GM21529 (cell line): ENCODE results near the gene ELMOD3.
"Not testable (repeated sequence)": the region's sequence is repeated elsewhere in the genome, so short reads cannot be mapped to it uniquely, and the experiment has no call there.

Source experiments
- ATAC-seq: cut with Tn5 transposase; IDR thresholded peaks from one replicate; pipeline ENCODE4 v1.9.1; 2021; ENCODE audit not compliant: unreplicated experiment

The ELMOD3 gene

GRCh38 chr2:85354286-85355072 lies at the start of gene ELMOD3, which contains the start of gene RETSAT:
ELMOD3 (plus strand) TSS chr2:85354769; CDS start chr2:85357199, 2,430 bp downstream.
RETSAT (minus strand) TSS chr2:85354528; CDS start chr2:85354507, 21 bp downstream.
- peak; percentile 95 for ATAC-seq

- ATAC-seq, result no peak
Observed at GRCh38 chr2:85307527-85307897, 47.1 kb upstream of the ELMOD3 start.

GRCh38 chr2:85308201-85308600 lies 46.4 kb upstream of the ELMOD3 start:
- ATAC-seq, result no peak

- no peak for ATAC-seq
Observed at GRCh38 chr2:85308896-85309555, 45.5 kb upstream of the ELMOD3 start.

DNA sequence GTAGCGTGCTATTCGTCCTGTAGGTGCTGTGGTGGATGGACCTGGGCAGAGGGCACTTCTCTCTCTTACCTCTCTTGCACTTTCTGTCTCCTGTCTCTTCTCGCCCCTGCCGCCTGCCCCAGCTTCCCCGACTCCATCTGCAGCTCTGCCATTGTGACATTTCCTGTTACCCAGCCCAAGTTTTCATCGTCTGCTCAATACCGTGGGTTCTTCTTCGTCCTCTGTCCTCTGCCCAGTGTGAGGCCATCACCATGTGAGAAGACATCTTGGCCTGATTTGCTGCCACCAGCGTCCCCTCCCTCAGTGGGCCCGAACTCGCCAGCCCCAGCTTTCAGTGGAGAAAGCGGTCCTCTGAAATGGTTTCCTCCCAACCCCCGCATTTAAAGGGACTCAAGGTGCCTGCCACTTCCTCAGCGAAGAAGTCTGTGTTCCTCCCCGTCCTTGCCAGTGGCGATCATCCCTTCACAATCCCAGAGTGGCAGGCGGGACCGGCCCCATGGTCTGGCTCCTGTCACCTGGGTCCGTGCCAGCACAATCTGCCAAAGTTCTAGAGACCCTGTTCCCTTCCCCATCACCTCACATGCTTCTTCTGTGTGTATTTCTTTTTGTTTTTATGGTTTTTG lies 44.8 kb upstream of the ELMOD3 start:
- ATAC-seq, result peak; percentile 20

- peak; percentile 65 for ATAC-seq
Observed at GRCh38 chr2:85310330-85310729, 44.2 kb upstream of the ELMOD3 start.

- ATAC-seq, result no peak
Observed at GRCh38 chr2:85312404-85312803, 42.2 kb upstream of the ELMOD3 start.

DNA sequence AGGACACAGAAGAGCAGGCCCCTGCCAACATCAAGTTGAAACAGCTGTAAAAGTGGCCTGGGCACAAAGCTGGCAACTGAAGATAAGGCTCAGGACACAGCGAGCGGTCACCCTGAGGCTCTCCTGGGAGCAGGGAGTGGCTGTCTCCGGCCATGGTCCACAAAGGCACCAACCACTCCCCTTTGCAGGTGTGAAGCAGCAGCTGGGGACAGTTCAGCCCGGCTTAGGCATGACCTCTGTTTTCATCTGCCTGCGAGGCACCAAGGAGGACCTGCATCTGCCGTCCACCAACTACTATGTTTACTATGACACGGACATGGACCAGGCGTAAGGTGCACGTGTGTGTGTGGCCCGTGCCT lies 39.7 kb upstream of the ELMOD3 start:
- no peak for ATAC-seq

- not testable (repeated sequence) for ATAC-seq
Observed at GRCh38 chr2:85315921-85316320, 38.6 kb upstream of the ELMOD3 start.

GRCh38 chr2:85318222-85319074 lies 36.1 kb upstream of the ELMOD3 start:
- ATAC-seq, result peak; percentile 47

DNA sequence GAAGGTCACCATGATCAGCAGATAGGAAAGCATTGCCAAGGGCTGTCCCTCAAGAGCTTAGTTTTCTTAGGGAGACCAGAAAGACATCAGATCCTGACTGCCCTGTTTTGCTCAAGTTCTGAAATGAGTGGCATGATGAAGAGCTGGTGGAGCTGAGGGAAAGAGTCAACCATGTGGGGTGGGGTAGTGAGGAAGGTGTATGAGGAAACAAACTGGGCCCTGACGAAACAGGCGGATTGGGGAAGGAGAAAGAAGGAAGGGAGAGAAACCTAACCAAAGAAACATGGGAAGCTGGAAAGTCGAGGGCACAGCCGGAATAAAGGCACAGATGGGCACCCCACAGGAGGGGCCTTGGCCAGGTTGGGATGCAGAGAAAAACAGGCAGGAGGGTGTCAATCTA lies 34.8 kb upstream of the ELMOD3 start:
- ATAC-seq, result no peak

DNA sequence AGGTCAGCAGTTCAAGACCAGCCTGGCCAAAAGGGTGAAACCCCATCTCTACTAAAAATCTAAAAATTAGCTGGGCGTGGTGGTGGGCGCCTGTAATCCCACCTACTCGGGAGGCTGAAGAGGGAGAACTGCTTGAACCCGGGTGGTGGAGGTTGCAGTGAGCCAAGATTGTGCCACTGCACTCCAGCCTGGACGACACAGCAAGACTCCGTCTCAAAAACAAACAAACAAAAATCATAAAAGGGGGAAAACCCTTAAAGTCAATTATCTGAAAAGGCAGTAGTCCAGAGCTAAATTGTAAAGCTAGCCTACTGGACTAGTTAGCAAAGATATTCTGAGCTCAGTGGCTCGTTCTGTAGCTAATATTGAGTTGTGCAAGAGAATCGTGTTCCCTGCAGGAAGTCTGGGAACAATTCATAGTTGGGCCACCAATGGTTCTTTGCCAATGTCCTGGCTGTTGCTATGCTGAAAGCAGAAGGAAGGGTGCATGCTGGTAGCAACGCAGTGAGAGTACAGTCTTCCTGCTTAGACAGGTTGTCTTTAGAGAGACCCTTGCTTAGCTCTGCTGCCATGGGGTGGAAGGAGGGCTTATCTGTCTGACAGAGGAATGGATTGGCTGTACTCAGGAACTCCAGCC lies 31.1 kb upstream of the ELMOD3 start:
- ATAC-seq, result no peak

- not testable (repeated sequence) for ATAC-seq
Observed at GRCh38 chr2:85323988-85324367, 30.6 kb upstream of the ELMOD3 start.

GRCh38 chr2:85324639-85325465 lies 29.7 kb upstream of the ELMOD3 start:
- no peak for ATAC-seq

DNA sequence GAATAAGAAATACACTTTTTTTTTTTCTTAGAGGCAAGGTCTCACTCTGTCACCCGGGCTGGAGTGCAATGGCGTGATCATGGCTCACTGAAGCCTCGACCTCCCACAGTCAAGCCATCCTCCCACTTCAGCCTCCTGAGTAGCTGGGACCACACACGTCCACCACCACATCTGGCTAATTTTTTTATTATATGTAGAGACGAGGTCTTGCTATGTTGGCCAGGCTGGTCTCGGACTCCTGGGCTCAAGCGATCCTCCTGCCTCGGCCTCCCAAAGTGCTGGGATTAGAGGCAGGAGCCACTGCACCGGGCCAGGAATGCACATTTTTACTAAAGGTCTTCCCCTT lies 29.1 kb upstream of the ELMOD3 start:
- no peak for ATAC-seq

GRCh38 chr2:85326406-85327159 lies 28.0 kb upstream of the ELMOD3 start:
- peak; percentile 37 for ATAC-seq

DNA sequence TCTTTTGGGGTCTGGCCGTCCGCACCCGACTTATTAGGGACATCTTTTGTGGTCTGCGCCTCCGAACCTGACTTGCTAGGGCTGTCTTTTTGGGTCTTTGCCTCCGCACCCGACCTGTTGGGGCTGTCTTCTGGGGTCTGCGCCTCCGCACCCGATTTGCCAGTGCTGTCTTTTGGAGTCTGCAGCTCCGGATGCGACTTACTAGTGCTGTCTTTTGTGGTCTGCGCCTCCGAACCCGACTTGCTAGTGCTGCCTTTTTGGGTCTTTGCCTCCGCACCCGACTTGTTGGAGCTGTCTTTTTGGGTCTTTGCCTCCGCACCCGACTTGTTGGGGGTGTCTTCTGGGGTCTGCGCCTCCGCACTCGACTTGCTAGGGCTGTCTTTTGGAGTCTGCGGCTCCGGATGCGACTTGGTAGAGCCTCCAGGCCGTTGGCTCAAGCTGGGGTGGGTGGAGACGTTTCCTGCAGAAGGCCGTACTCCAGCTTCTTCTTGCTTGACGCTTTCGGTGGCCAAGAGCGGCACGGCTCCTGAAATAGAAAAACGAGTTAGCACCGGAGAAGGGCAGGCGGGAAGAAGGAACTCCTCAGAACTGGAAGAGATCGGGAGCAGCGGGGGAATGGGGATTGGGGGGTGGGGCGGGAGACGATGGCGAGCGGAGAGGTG lies 27.3 kb upstream of the ELMOD3 start:
- ATAC-seq, result peak; percentile 34

DNA sequence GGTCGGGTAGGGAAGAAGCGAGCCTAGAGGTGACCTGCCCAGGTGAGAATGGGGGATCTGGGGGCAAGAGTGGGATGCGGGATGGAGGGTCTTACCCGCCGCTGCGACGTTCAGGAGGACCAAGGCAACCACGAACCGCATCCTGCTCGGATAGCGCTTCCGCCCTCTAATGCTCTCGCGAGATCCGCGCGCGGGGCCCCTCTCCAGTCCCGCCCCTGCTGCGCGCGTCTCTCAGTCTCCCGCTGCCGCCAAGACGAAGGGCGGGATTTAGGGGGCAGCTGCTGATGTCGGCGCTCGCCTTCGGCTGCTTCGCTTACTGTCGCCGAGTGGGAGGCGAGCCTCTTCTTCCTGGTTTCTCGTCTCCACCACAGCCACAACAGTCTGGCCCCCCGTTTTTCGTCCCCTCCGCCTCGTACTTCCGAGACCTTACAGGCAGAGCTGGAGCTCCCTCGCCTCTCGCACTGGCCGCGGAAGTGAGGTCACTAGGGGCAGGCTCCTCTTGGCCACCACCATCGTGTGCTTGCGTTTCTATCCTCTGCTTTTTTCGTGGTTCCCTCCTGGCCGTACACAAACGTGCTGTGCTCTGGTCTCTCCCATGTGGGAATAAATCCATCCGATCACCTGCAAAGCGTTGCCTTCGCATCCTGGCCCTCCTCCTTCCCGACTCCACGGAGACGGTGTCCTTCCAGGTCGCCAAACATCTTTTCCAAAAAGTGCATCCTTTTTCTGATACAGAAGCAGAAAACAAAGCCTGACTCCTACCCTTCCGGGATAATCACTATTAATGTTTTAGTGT lies 26.5 kb upstream of the ELMOD3 start, which contains the start of gene TGOLN2:
TSS of gene TGOLN2 (minus strand) at position 168 of the 796 bp plus-strand sequence. CDS start at position 141, 27 bp downstream.
- ATAC-seq, result peak; percentile 80
